ENCODE data around the gene RAB6B.

Gene RAB6B

GRCh38 chr3:133881939-133882825, 13.5 kb downstream of the RAB6B start:
- no peak for TF ChIP-seq CTCF (IDR thresholded peaks at IDR 0.05; ENCODE audit: control extremely low read depth, extremely low read depth, low read depth, missing control alignments)
- ChIA-PET POLR2A (no interaction called here), CTCF (interaction anchor here (1.6 to 1.7 kb wide), 2 partner anchors 15 to 46 kb away, joined by 3 to 4 read pairs; no protein-coding TSS in a partner anchor)
- DNase-seq (ENCODE audit: extremely low spot score), result no peak

- DNase-seq (ENCODE audit: extremely low spot score), result no peak
- ChIA-PET CTCF (interaction anchor here (1.7 kb wide), 1 partner anchor 15 kb away, joined by 4 read pairs; no protein-coding TSS in a partner anchor), POLR2A (no interaction called here)
- no peak for TF ChIP-seq CTCF (IDR thresholded peaks at IDR 0.05; ENCODE audit: control extremely low read depth, extremely low read depth, low read depth, missing control alignments)
Measured at GRCh38 chr3:133881492-133881891, 14.2 kb downstream of the RAB6B start.

GRCh38 chr3:133880886-133881455, 14.7 kb downstream of the RAB6B start:
- POLR2A ChIA-PET, result no interaction called here
- CTCF ChIA-PET, result interaction anchor here (1.4 to 1.7 kb wide), 2 partner anchors 11 to 16 kb away, joined by 4 to 5 read pairs; no protein-coding TSS in a partner anchor
- DNase-seq (ENCODE audit: extremely low spot score), result no peak
- no peak for TF ChIP-seq CTCF (IDR thresholded peaks at IDR 0.05; ENCODE audit: control extremely low read depth, extremely low read depth, low read depth, missing control alignments)

- DNase-seq (ENCODE audit: extremely low spot score), result no peak
- no peak for TF ChIP-seq CTCF (IDR thresholded peaks at IDR 0.05; ENCODE audit: control extremely low read depth, extremely low read depth, low read depth, missing control alignments)
- ChIA-PET CTCF (interaction anchor here (0.7 to 1.4 kb wide), 2 partner anchors 12 to 17 kb away, joined by 3 to 5 read pairs; no protein-coding TSS in a partner anchor), POLR2A (no interaction called here)
Measured at GRCh38 chr3:133880287-133880686, 15.4 kb downstream of the RAB6B start.

GRCh38 chr3:133878518-133878917, 17.2 kb downstream of the RAB6B start:
- DNase-seq (ENCODE audit: extremely low spot score), result no peak
- POLR2A ChIA-PET, result no interaction called here
- CTCF ChIA-PET, result no interaction called here
- TF ChIP-seq CTCF (IDR thresholded peaks at IDR 0.05; ENCODE audit: control extremely low read depth, extremely low read depth, low read depth, missing control alignments), result no peak

GRCh38 chr3:133877221-133877620, 18.5 kb downstream of the RAB6B start:
- no peak for TF ChIP-seq CTCF (IDR thresholded peaks at IDR 0.05; ENCODE audit: control extremely low read depth, extremely low read depth, low read depth, missing control alignments)
- CTCF ChIA-PET, result no interaction called here
- POLR2A ChIA-PET, result no interaction called here
- no peak for DNase-seq (ENCODE audit: extremely low spot score)
